H1 (cell line): ENCODE results near the gene ADGRB2. TPM values are rescaled to one million over a fixed set of nuclear protein-coding genes. Genes with fewer than 3 reads are reported as not detected.

Experiments
- CTCF ChIA-PET: fragments of 300-600 bp; sonication (Branson Sonifier 250); formaldehyde crosslinking; loops from one replicate; lab custom pipeline; 2021; ENCODE audit not compliant: partially characterized antibody; lab: Charles Lee
- POLR2A ChIA-PET: fragments of 300-600 bp; sonication (Branson Sonifier 250); formaldehyde crosslinking; loops from one replicate; lab custom pipeline; 2021; ENCODE audit warnings: inconsistent platforms; ENCODE audit not compliant: partially characterized antibody; lab: Charles Lee
- DNase-seq, 2 experiments: peaks; one replicate each; pipeline versions ENCODE4 v3.0.0 to v3.0.0-alpha.2; 2010 to 2022; ENCODE audit warnings: low spot score in 2 of 2, low read depth in 1 of 2, mixed read lengths in 1 of 2
- FAIRE-seq: peaks from 2 replicates; lab custom pipeline; 2011; peaks lifted over from hg19 to GRCh38; lab: Jason Lieb, UNC
- H2AFZ ChIP-seq: 2 replicates; pipeline ENCODE4 v1.8.1; 2012; ENCODE audit warnings: low read length, inconsistent platforms
- H2AK5ac ChIP-seq: 2 replicates; pipeline ENCODE4 v1.6.1; 2013; ENCODE audit warnings: low read depth, low read length
- H2BK120ac ChIP-seq: replicated peaks from 2 replicates; pipeline ENCODE3; 2013; ENCODE audit warnings: low read depth, low read length, inconsistent platforms
- H2BK12ac ChIP-seq: 2 replicates; pipeline ENCODE4 v1.6.1; 2013; ENCODE audit warnings: low read depth, low read length
- H2BK15ac ChIP-seq: 2 replicates; pipeline ENCODE4 v1.6.1; 2013; ENCODE audit warnings: low read length
- H2BK20ac ChIP-seq: 2 replicates; pipeline ENCODE4 v1.6.1; 2013; ENCODE audit warnings: low read length
- H2BK5ac ChIP-seq: 2 replicates; pipeline ENCODE4 v1.6.1; 2013; ENCODE audit warnings: low read depth, low read length
- H3K14ac ChIP-seq: 2 replicates; pipeline ENCODE4 v1.6.1; 2013; ENCODE audit warnings: inconsistent platforms; ENCODE audit not compliant: insufficient read length
- H3K18ac ChIP-seq: 2 replicates; pipeline ENCODE4 v1.6.1; 2013; ENCODE audit warnings: low read length; ENCODE audit errors: extremely low read depth
- H3K23ac ChIP-seq: 2 replicates; pipeline ENCODE4 v1.6.1; 2013; ENCODE audit warnings: inconsistent platforms; ENCODE audit not compliant: insufficient read length
- H3K23me2 ChIP-seq: 2 replicates; pipeline ENCODE4 v1.6.1; 2013; ENCODE audit warnings: low read depth, low read length
- H3K27ac ChIP-seq: 2 replicates; pipeline ENCODE4 v1.6.1; 2011; ENCODE audit warnings: low read depth, low read length, inconsistent platforms
- H3K27me3 ChIP-seq, 4 experiments: replicated peaks in 1 of 4; 1 replicate in 1 of 4; 2 replicates in 3 of 4; pipeline versions ENCODE4 v1.6.1 to v1.8.1; 2011 to 2013; ENCODE audit warnings: low read length in 3 of 4, mild to moderate bottlenecking in 3 of 4, inconsistent platforms in 2 of 4, mixed read lengths in 2 of 4, moderate library complexity in 1 of 4; ENCODE audit not compliant: control insufficient read depth in 3 of 4, insufficient read depth in 3 of 4; ENCODE audit errors: extremely low read depth in 1 of 4
- H3K36me3 ChIP-seq, 4 experiments: 2 replicates each; pipeline versions ENCODE4 v1.6.1 to v1.8.1; 2011 to 2013; ENCODE audit warnings: mild to moderate bottlenecking in 4 of 4, low read length in 3 of 4, moderate library complexity in 2 of 4, control low read depth in 1 of 4, inconsistent platforms in 1 of 4; ENCODE audit not compliant: insufficient read depth in 4 of 4, control insufficient read depth in 2 of 4
- H3K4ac ChIP-seq: replicated peaks from 2 replicates; pipeline ENCODE3; 2013; ENCODE audit warnings: low read length, low read depth, mixed read lengths, inconsistent platforms; ENCODE audit not compliant: insufficient read length
- H3K4me1 ChIP-seq, 4 experiments: replicated peaks in 1 of 4; 1 replicate in 1 of 4; 2 replicates in 3 of 4; pipeline versions ENCODE4 v1.6.1 to v1.8.1; 2011 to 2013; ENCODE audit warnings: low read length in 3 of 4, inconsistent platforms in 2 of 4, mixed read lengths in 1 of 4; ENCODE audit not compliant: insufficient read depth in 4 of 4, control insufficient read depth in 3 of 4
- H3K4me2 ChIP-seq, 2 experiments: 2 replicates each; pipeline versions ENCODE4 v1.6.1 to v1.8.1; 2011 to 2013; ENCODE audit warnings: low read depth in 2 of 2, low read length in 2 of 2, control low read depth in 1 of 2, inconsistent platforms in 1 of 2, mild to moderate bottlenecking in 1 of 2; ENCODE audit not compliant: insufficient read depth in 1 of 2
- H3K4me3 ChIP-seq, 4 experiments: fragments of 200-600, 300-600 bp in 1 of 4; sonication (generic), shearing (Covaris generic), sonication (Bioruptor Twin) in 1 of 4; 2 replicates each; pipeline versions ENCODE4 v1.5.1 to v1.8.1; 2011 to 2016; ENCODE audit warnings: low read length in 4 of 4, low read depth in 3 of 4, control low read depth in 2 of 4, inconsistent platforms in 2 of 4, mild to moderate bottlenecking in 2 of 4, mixed read lengths in 1 of 4, moderate library complexity in 1 of 4; ENCODE audit not compliant: insufficient read depth in 2 of 4; ENCODE audit errors: extremely low read depth in 1 of 4
- H3K56ac ChIP-seq: replicated peaks from 2 replicates; pipeline ENCODE3; 2013; ENCODE audit warnings: low read depth, mild to moderate bottlenecking, mixed read lengths, low read length, inconsistent platforms; ENCODE audit not compliant: insufficient read length
- H3K79me1 ChIP-seq: 2 replicates; pipeline ENCODE4 v1.6.1; 2013; ENCODE audit warnings: low read depth, low read length, control low read depth
- H3K79me2 ChIP-seq, 2 experiments: 2 replicates each; pipeline versions ENCODE4 v1.6.1 to v1.8.1; 2012 to 2013; ENCODE audit warnings: low read length in 2 of 2, mild to moderate bottlenecking in 2 of 2, inconsistent platforms in 1 of 2; ENCODE audit not compliant: insufficient read depth in 2 of 2, control insufficient read depth in 1 of 2
- H3K9ac ChIP-seq, 4 experiments: replicated peaks in 1 of 4; 1 replicate in 1 of 4; 2 replicates in 3 of 4; pipeline versions ENCODE4 v1.6.1 to v1.8.1; 2011 to 2013; ENCODE audit warnings: low read depth in 3 of 4, low read length in 3 of 4, control low read depth in 2 of 4, mild to moderate bottlenecking in 2 of 4, moderate library complexity in 2 of 4, inconsistent platforms in 1 of 4; ENCODE audit errors: extremely low read depth in 1 of 4
- H3K9me3 ChIP-seq, 2 experiments: 2 replicates each; pipeline versions ENCODE4 v1.6.1 to v1.8.1; 2012 to 2013; ENCODE audit warnings: mild to moderate bottlenecking in 2 of 2, moderate library complexity in 2 of 2, control low read depth in 1 of 2, inconsistent platforms in 1 of 2, low read depth in 1 of 2, low read length in 1 of 2, mixed read lengths in 1 of 2; ENCODE audit not compliant: insufficient read depth in 2 of 2
- H4K20me1 ChIP-seq, 2 experiments: replicated peaks in 1 of 2; 2 replicates each; pipeline versions ENCODE3 to v1.8.1; 2011 to 2013; ENCODE audit warnings: inconsistent platforms in 2 of 2, low read length in 2 of 2, mild to moderate bottlenecking in 1 of 2; ENCODE audit not compliant: insufficient read depth in 2 of 2, control insufficient read depth in 1 of 2
- H4K5ac ChIP-seq: 2 replicates; pipeline ENCODE4 v1.6.1; 2013; ENCODE audit warnings: low read length, low read depth, mixed read lengths, inconsistent platforms; ENCODE audit not compliant: insufficient read length
- H4K8ac ChIP-seq: 2 replicates; pipeline ENCODE4 v1.8.0; 2013; ENCODE audit warnings: mild to moderate bottlenecking, moderate library complexity, low read length, inconsistent platforms; ENCODE audit not compliant: insufficient read depth; ENCODE audit errors: extremely low read depth
- H4K91ac ChIP-seq: replicated peaks from 2 replicates; pipeline ENCODE3; 2013; ENCODE audit warnings: low read length, mixed read lengths, inconsistent platforms; ENCODE audit not compliant: insufficient read length
- ATF3 ChIP-seq: IDR thresholded peaks from 2 replicates; pipeline ENCODE4 v1.6.1; 2011; ENCODE audit warnings: low read depth, mild to moderate bottlenecking, low read length; ENCODE audit not compliant: insufficient read depth
- CEBPB ChIP-seq: IDR thresholded peaks from 2 replicates; pipeline ENCODE4 v1.6.1; 2012; ENCODE audit warnings: low read depth, low read length
- CHD2 ChIP-seq: IDR thresholded peaks from 2 replicates; pipeline ENCODE4 v1.6.1; 2012; ENCODE audit warnings: low read length, improper control_type of control experiment
- NRF1 ChIP-seq: IDR thresholded peaks from 2 replicates; pipeline ENCODE4 v1.6.1; 2011; ENCODE audit warnings: mild to moderate bottlenecking, low read depth, low read length, improper control_type of control experiment
- RBBP5 ChIP-seq: IDR thresholded peaks from 2 replicates; pipeline ENCODE4 v1.7.1; 2012; ENCODE audit warnings: low read depth, mild to moderate bottlenecking, inconsistent platforms, low read length, moderate library complexity, borderline replicate concordance
- RNF2 ChIP-seq: fragments of 200-900, 300-1000 bp; sonication (generic); IDR thresholded peaks from 2 replicates; pipeline ENCODE4 v1.7.1; 2016; ENCODE audit warnings: borderline replicate concordance, low read depth, mild to moderate bottlenecking, antibody characterized with exemption, low read length; ENCODE audit not compliant: poor library complexity, severe bottlenecking; ENCODE audit errors: missing control alignments
- SP1 ChIP-seq: IDR thresholded peaks from 2 replicates; pipeline ENCODE4 v1.6.1; 2011; ENCODE audit warnings: low read depth, low read length
- SUZ12 ChIP-seq: fragments of 200-600 bp; sonication (generic); IDR thresholded peaks from 2 replicates; pipeline ENCODE4 v1.6.1; 2012; ENCODE audit warnings: mild to moderate bottlenecking, inconsistent platforms, low read length, moderate library complexity, mixed read lengths
- TBP ChIP-seq: IDR thresholded peaks from 2 replicates; pipeline ENCODE4 v1.6.1; 2011; ENCODE audit warnings: low read depth, low read length, improper control_type of control experiment
- WGBS, 2 experiments: shearing (Covaris generic) in 1 of 2; methylation state at CpG; one replicate each; pipeline versions ENCODE4 v1.1.6 to v1.1.7; 2013 to 2015; ENCODE audit warnings: low lambda C conversion rate in 2 of 2, mixed read lengths in 2 of 2, inconsistent platforms in 1 of 2, low coverage in 1 of 2, missing lambda C conversion rate in 1 of 2; ENCODE audit not compliant: insufficient replicate concordance in 2 of 2, insufficient coverage in 1 of 2, insufficient read length in 1 of 2; ENCODE audit errors: extremely low coverage in 1 of 2, missing lambda C conversion rate in 1 of 2; 5-methylcytosine and 5-hydroxymethylcytosine counted together
- polyA plus RNA-seq, 7 experiments: library from polyadenylated mRNA; depleted of rRNA in 3 of 7; stranded (reverse) in 5 of 7; unstranded in 2 of 7; fragments of >200 nt in 5 of 7; fragments of 200-250 nt in 2 of 7; gene quantifications; 1 replicate in 5 of 7; 2 replicates in 1 of 7; 4 replicates in 1 of 7; pipeline versions ENCODE4 v1.2.1 to v1.2.3, GENCODE V29; 2011 to 2013; ENCODE audit warnings: missing spikeins in 2 of 7, mixed read lengths in 2 of 7
- total RNA-seq: library from RNA; stranded (reverse); fragmentation: NEBNext Ultra II Directional; extraction: Animal tissue kit (Norgen Biotek cat#: 25700); gene quantifications from 2 replicates; pipeline ENCODE4 v1.2.1, GENCODE V29; 2021

ADGRB2 gene
- total and polyA plus RNA-seq, 2 of the 8 experiments (the other 6 are each of a cell fraction or from before 2014, with no cell fraction given) = 15.6 to 26.2 TPM

DNA sequence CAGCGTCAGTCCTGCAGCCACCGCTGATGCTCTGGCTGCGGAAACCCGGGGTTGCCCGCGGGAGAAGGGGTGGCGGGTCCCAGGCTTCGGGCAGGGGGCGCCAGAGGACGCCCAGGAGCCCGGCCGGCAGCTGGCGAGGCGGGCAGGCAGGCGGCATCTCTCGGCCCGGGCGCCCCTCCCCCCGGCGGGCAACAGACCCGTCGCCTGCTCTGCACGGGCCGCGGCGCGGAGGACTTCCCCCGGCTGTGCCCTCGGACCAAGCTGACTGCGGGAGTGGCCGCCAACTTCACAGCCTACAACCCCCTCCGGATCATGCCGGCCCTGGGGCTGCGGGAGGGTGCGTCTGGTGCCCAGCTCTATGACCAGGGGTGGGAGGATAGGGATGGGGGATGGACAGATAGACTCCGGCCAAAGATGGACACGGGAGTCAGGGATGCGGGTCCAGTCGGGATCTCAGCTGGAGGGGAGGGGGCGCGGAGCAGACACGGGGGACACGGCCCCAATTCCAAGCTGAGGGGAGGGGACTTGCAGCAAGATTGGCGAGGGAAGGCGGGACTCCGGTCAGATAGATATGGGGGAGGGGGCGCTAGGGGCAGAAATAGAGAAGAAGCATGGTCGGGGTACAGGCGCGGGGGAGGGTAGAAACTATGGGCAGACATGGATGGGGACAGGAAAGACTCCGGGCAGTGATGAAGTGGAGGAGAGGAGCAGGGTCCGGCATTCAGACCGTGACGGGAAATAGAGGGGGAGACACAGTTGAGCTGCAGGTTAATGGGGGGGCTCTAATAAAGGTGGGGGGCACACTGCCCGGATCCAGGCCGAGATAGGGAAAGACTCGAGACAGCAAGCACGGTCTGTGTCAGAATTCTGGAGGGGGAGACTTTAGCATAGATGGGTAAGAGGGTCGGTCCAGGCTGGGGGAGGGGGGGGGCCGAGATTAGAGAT lies 1.1 kb downstream of the ADGRB2 start:
- H3K4me1 ChIP-seq = peaks cover 24 to 55% (median 34%) of the 10 kb centered on the region in 4 experiments
- H3K9me3 ChIP-seq = no peaks in the 10 kb centered on the region
- H2BK15ac ChIP-seq = 0 out of 2 replicates have a peak overlapping the region, but pooled peaks have one; percentile 50
- H3K14ac ChIP-seq = no peak overlapping the region
- H2AK5ac ChIP-seq = no peak overlapping the region
- no peak for FAIRE-seq
- H2BK120ac ChIP-seq = no peak overlapping the region
- WGBS, 2 experiments = 0% methylated on average over 33 of the region's 60 CpGs; no CpG with 5 or more reads in 1 of the 2 experiments
- H4K20me1 ChIP-seq = peaks cover 4 to 15% of the 10 kb centered on the region in 2 experiments
- no peak overlapping the region for H3K56ac ChIP-seq
- peak overlapping the region in 1 of 4 experiments; percentile 0; a peak in 1 of 7 replicates for H3K9ac ChIP-seq
- H3K4me2 ChIP-seq = peak overlapping the region; percentile 86 to 90
- H3K4ac ChIP-seq = peak overlapping the region; percentile 19
- H3K27ac ChIP-seq = no peak overlapping the region
- POLR2A ChIA-PET = interaction anchor here (0.7 to 2.2 kb wide), 8 partner anchors 10 to 58 kb away, joined by 3 to 13 read pairs (median 6); partner anchors contain the start of gene COL16A1
- H4K8ac ChIP-seq = peak overlapping the region; percentile 40; the same call in 1 of the 2 replicates
- H3K36me3 ChIP-seq = no peaks in the 10 kb centered on the region
- no peak overlapping the region for H4K5ac ChIP-seq
- peak overlapping the region; percentile 84 for H3K18ac ChIP-seq
- H2BK12ac ChIP-seq = peak overlapping the region; percentile 71; the same call in 1 of the 2 replicates
- DNase-seq = peak in 1 of 2 experiments; percentile 94
- H3K79me2 ChIP-seq = peaks cover 0 to 4% of the 10 kb centered on the region in 2 experiments; a peak in 1 of 4 replicates
- peak overlapping the region; percentile 75 for H4K91ac ChIP-seq
- H3K27me3 ChIP-seq = peaks cover 3 to 16% (median 7%) of the 10 kb centered on the region in 4 experiments; a peak in 5 of 7 replicates
- H2BK20ac ChIP-seq = no peak overlapping the region; the same call in 1 of the 2 replicates
- CTCF ChIA-PET = interaction anchor here (0.7 to 14.0 kb wide), 24 partner anchors 8 to 243 kb away, joined by 3 to 206 read pairs (median 4); partner anchors contain the start of gene COL16A1
- H3K79me1 ChIP-seq = peaks cover 3% of the 10 kb centered on the region
- H2BK5ac ChIP-seq = no peak overlapping the region
- H2AFZ ChIP-seq = peak overlapping the region; percentile 77; the same call in 1 of the 2 replicates
- H3K23ac ChIP-seq = no peak overlapping the region
- peak overlapping the region; percentile 48 to 75 (median 62) for H3K4me3 ChIP-seq
- H3K23me2 ChIP-seq = peaks cover 17% of the 10 kb centered on the region
- TF ChIP-seq ATF3 (no peak), RNF2 (peak; percentile 52), NRF1 (no peak), CEBPB (no peak), SP1 (0 out of 2 replicates have a peak, but pooled peaks have one; percentile 33), SUZ12 (peak; percentile 44; the same call in 1 of the 2 replicates), TBP (no peak), RBBP5 (peak; percentile 37; the same call in 1 of the 2 replicates), CHD2 (no peak)
